HG02678 (cell line): Measurements from ENCODE around the gene MIS12.

Source experiments
- ATAC-seq: cut with Tn5 transposase; IDR thresholded peaks from one replicate; pipeline ENCODE4 v1.9.1; 2021; ENCODE audit warnings: mild to moderate bottlenecking, moderate library complexity; ENCODE audit not compliant: unreplicated experiment

MIS12 gene

DNA sequence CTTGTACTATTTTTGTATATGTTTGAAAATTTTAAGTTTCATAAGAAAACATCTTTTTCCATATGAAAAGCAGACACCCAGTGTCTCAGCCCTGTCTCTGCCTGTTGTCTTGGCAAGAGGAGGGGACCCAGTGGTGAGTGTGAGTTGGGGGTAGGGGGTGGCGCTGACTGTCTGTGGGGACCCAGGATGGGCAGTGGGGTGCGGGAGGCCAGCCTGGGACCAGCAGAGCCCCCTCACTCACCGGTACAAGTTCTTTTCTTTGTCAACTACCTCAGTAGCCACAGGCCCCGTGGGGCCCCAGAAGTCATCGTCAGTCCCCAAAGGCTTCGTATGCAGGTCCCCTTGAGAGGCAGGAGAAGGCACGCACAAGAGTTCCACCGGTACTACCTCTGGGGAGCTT is 46.2 kb downstream of the MIS12 start:
- ATAC-seq = no peak

DNA sequence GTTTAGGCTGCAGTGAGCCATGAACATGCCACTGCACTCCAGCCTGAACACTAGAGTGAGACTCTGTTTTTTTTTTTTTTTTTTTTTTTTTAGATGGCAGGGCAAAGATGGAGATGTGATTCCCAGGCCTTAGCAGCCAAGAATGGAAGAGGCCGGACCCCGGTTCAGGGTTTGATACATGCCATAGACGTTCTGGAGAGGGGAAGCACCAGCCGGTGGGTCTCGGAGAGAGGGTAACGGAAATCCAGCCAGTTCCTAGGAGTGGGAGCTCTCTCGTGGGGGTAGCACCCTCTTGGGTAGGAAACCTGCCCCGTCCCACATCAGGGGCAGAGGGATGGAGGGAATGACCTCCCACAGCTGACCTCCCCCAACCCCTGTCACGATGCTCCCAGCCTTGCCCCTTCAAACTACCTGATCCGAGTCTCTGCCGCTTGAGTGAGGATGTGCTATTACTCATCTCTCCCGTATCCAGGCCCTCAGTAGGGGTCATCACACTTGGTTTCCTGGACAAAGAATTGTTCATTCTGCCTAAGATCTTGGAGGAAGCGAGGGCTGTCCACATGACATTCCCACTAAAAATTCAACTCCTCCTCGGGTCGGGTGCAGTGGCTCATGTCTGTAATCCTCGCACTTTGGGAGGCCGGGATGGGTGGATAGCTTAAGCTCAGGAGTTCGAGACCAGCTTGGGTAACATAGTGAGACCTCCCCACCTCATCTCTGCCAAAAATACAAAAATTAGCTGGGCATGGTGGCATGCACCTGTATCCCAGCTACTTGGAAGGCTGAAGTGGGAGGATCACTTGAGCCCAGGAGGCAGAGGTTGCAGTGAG is 47.3 kb downstream of the MIS12 start:
- ATAC-seq = no peak

DNA sequence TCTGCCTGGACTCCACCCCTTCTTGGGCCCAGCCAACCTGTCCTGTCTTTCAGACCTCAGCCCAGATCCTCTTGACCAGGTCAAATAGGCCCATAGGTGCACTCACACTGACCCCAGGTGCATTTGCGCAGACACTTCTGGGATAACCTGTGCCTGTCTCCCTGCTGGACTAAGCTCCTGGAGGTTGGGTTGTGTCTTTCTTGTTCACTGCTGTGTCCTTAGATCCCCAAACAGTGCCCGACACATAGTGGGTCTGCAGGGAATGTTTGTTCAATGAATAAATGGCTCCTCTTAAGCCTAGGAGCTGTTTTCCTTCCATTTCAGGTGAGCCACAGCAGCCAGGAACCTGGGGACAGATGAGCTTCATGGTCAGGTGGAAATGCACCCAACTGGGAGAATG is 49.1 kb downstream of the MIS12 start:
- ATAC-seq = no peak

DNA sequence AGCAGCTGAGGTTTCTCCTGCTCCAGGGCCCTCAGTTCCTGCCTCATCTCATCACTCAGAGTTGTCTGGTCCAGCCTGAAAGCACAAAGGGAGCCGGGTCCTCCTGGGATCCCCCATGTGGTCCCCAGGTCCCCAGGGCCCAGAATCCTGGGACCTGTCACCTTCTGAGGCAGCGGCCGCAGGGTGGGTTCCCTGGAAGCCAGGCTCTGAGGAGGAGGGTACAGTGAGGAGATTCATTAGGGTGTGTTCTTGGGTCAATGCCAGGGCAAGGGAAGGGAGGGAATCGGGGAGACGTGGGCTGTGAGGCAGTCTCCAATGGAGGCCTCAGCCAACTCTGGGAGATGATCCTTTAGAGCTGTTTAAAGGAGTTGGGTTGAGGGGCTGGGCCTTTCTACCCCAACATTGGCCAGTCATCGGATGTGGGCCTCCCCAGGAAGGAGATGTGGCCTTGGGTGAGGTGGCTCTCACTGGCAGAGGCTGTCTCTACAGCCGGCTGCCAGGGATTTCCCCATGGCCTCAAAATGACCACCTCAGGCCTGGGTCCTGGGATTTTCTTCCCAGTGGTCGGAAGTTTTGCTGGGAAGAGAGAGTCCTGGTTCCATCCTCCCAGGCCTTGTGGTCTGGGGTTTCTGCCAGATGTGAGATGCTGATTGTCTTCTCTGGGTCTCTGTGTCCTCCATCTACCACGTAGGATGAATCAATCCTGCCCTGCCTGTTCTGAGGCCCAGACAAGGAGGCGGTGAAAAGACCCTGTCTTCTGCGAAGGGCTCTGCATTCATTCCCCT is 50.7 kb downstream of the MIS12 start:
- no peak for ATAC-seq

DNA sequence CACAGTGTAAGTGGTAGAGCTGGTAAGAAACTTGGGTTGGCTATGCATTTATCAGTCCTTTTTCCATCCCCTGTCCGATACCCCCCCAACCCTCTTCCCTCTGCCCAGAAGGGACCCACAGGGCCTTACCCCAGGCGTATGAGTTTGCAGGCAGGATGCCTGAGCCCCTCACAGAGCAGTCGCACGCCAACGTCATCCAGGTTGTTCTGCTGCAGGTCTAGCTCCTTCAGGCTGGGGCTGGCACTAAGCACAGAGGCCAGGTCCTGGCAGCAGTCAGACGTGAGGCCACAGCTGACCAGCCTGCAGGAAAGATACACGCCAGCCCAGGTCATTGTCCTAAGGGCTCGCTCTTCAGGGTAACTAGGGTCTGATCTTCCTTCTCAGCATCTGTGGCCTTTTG is 52.9 kb downstream of the MIS12 start:
- ATAC-seq = no peak

DNA sequence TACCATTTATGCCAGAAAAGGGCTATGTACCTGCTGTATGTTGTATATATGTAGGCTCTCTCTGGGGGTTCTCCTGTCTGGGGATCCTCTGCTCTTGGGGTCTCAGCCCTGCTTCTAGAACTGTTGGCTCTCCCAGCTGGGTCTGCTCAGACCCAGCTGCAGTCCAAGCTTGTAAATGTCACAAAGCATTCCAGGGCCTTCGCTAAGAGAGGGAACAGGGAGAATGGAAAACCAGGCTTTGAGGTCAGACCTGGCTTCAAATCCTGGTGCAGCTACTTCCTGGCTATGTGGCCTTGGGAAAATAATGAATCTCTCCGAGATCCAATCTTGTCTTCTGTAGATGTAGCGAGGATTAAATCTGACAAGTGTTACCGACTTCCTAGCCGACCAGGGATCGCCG is 54.0 kb downstream of the MIS12 start:
- ATAC-seq = no peak
